ENCODE results near the gene FAM76B. TPM values are rescaled to one million over a fixed set of nuclear protein-coding genes. Genes with fewer than 3 reads are reported as not detected.

FAM76B gene
- total and polyA plus RNA-seq, 9 of the 15 experiments (the other 6 are each of a cell fraction or from before 2014, with no cell fraction given), result 22.5 to 60.0 (median 35.0) TPM

DNA sequence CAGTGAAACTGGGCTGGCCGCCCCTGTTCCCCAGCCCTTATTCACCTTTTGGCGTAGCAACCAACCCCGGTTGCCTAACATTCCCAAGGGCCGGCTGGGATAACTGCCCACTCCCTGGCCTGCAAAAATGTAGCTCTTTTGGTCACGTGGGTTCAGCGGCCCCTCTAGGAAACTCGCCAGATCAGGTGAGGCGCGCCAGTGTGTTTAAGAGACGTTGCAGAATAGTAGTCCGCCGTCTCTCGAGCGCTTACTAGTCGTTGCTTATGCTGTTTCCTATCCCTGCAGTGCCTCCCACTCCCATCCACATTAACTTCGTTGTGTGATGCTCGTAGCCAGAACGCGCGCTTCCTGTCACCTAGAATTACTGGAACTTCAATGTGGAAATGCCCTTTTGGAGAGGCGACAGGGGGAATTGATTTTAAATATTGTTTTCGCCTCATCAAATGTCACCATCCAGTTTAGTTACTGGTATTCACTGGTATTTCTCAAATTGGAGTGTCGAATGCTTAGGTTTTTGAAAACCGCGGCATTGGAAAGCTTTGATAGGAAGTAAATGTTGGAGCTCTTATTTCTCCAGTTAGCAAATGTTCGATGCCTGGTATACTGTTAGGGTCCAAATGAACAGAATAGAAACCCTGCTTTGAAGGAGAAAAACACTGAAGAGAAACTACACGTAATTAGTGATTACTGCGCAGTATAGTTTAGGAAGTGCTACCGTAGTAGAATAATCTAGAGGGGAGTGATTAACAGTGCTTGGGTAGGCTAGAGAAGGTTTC lies 1.5 kb upstream of the FAM76B start (continued):
- TF ChIP-seq, protein P1, sequence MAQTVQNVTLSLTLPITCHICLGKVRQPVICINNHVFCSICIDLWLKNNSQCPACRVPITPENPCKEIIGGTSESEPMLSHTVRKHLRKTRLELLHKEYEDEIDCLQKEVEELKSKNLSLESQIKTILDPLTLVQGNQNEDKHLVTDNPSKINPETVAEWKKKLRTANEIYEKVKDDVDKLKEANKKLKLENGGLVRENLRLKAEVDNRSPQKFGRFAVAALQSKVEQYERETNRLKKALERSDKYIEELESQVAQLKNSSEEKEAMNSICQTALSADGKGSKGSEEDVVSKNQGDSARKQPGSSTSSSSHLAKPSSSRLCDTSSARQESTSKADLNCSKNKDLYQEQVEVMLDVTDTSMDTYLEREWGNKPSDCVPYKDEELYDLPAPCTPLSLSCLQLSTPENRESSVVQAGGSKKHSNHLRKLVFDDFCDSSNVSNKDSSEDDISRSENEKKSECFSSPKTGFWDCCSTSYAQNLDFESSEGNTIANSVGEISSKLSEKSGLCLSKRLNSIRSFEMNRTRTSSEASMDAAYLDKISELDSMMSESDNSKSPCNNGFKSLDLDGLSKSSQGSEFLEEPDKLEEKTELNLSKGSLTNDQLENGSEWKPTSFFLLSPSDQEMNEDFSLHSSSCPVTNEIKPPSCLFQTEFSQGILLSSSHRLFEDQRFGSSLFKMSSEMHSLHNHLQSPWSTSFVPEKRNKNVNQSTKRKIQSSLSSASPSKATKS (CRISPR knock-in tag; IDR thresholded peaks at IDR 0.05), result no peak
- no peak for TF ChIP-seq NFATC3 (IDR thresholded peaks at IDR 0.05)
- no peak for TF ChIP-seq GABPB1 (CRISPR knock-in tag; IDR thresholded peaks at IDR 0.05)
- TF ChIP-seq, protein P2, sequence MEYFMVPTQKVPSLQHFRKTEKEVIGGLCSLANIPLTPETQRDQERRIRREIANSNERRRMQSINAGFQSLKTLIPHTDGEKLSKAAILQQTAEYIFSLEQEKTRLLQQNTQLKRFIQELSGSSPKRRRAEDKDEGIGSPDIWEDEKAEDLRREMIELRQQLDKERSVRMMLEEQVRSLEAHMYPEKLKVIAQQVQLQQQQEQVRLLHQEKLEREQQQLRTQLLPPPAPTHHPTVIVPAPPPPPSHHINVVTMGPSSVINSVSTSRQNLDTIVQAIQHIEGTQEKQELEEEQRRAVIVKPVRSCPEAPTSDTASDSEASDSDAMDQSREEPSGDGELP (CRISPR knock-in tag; IDR thresholded peaks at IDR 0.05; ENCODE audit: borderline replicate concordance), result peak; percentile 42; the same call in 1 of the 2 replicates
- no peak for TF ChIP-seq PURB (CRISPR knock-in tag; IDR thresholded peaks at IDR 0.05; ENCODE audit: low read depth)
- no peak for TF ChIP-seq SIX5 (IDR thresholded peaks at IDR 0.05; ENCODE audit: borderline replicate concordance in 1 of 2, insufficient read depth in 1 of 2, low read depth in 1 of 2, low read length in 2 of 2)
- peak; percentile 97 for TF ChIP-seq MYNN (IDR thresholded peaks at IDR 0.05)
- TF ChIP-seq MYNN (CRISPR knock-in tag; IDR thresholded peaks at IDR 0.05), result no peak
- TF ChIP-seq FOSL1 (tag; conservative IDR thresholded peaks at IDR 0.05), result peak; percentile 1; the same call in 1 of the 2 replicates
- TF ChIP-seq, protein P3, sequence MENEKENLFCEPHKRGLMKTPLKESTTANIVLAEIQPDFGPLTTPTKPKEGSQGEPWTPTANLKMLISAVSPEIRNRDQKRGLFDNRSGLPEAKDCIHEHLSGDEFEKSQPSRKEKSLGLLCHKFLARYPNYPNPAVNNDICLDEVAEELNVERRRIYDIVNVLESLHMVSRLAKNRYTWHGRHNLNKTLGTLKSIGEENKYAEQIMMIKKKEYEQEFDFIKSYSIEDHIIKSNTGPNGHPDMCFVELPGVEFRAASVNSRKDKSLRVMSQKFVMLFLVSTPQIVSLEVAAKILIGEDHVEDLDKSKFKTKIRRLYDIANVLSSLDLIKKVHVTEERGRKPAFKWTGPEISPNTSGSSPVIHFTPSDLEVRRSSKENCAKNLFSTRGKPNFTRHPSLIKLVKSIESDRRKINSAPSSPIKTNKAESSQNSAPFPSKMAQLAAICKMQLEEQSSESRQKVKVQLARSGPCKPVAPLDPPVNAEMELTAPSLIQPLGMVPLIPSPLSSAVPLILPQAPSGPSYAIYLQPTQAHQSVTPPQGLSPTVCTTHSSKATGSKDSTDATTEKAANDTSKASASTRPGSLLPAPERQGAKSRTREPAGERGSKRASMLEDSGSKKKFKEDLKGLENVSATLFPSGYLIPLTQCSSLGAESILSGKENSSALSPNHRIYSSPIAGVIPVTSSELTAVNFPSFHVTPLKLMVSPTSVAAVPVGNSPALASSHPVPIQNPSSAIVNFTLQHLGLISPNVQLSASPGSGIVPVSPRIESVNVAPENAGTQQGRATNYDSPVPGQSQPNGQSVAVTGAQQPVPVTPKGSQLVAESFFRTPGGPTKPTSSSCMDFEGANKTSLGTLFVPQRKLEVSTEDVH (IDR thresholded peaks at IDR 0.05; ENCODE audit: low read depth, partially characterized antibody), result no peak
- TF ChIP-seq CEBPB (tag; IDR thresholded peaks at IDR 0.05), result peak; percentile 75; the same call in 1 of the 2 replicates
- TF ChIP-seq, protein P4, sequence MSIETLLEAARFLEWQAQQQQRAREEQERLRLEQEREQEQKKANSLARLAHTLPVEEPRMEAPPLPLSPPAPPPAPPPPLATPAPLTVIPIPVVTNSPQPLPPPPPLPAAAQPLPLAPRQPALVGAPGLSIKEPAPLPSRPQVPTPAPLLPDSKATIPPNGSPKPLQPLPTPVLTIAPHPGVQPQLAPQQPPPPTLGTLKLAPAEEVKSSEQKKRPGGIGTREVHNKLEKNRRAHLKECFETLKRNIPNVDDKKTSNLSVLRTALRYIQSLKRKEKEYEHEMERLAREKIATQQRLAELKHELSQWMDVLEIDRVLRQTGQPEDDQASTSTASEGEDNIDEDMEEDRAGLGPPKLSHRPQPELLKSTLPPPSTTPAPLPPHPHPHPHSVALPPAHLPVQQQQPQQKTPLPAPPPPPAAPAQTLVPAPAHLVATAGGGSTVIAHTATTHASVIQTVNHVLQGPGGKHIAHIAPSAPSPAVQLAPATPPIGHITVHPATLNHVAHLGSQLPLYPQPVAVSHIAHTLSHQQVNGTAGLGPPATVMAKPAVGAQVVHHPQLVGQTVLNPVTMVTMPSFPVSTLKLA (conservative IDR thresholded peaks at IDR 0.05), result peak; percentile 16 to 53; a peak in 3 of 4 replicates
- no peak for TF ChIP-seq HCFC1 (IDR thresholded peaks at IDR 0.05; ENCODE audit: low read depth, low read length)
- peak; percentile 13; the same call in 1 of the 2 replicates for TF ChIP-seq C11orf30 (IDR thresholded peaks at IDR 0.05; ENCODE audit: low read depth)
- no peak for TF ChIP-seq GTF2A2 (tag; IDR thresholded peaks at IDR 0.05)
- peak; percentile 46; the same call in 1 of the 2 replicates for TF ChIP-seq POLR2AphosphoS5 (IDR thresholded peaks at IDR 0.05; ENCODE audit: control insufficient read depth, insufficient read depth, low read depth, low read length)
- TF ChIP-seq TEAD1 (CRISPR knock-in tag; IDR thresholded peaks at IDR 0.05), result 0 out of 4 replicates have a peak, but pooled peaks of 1 of the 2 experiments have one; percentile 42
- TF ChIP-seq, protein P5, sequence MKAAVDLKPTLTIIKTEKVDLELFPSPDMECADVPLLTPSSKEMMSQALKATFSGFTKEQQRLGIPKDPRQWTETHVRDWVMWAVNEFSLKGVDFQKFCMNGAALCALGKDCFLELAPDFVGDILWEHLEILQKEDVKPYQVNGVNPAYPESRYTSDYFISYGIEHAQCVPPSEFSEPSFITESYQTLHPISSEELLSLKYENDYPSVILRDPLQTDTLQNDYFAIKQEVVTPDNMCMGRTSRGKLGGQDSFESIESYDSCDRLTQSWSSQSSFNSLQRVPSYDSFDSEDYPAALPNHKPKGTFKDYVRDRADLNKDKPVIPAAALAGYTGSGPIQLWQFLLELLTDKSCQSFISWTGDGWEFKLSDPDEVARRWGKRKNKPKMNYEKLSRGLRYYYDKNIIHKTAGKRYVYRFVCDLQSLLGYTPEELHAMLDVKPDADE (conservative IDR thresholded peaks at IDR 0.05; ENCODE audit: control insufficient read depth, low read depth, low read length), result 0 out of 2 replicates have a peak, but pooled peaks have one; percentile 23

Measured in K562 (cell line).